Hematopoietic multipotent progenitor cell (in vitro differentiated cells): ENCODE data around the gene RPS15. TPM values are rescaled to one million over a fixed set of nuclear protein-coding genes. Genes with fewer than 3 reads are reported as not detected.
"Not testable (repeated sequence)": the region's sequence is repeated elsewhere in the genome, so short reads cannot be mapped to it uniquely, and the experiment has no call there.

Source experiments
- DNase-seq, 3 donors: peaks; one replicate each; pipeline ENCODE4 v3.0.0-alpha.2; 2011 to 2015; ENCODE audit warnings: low read depth in 2 of 3, low spot score in 2 of 3
- total RNA-seq: library from RNA; depleted of rRNA; stranded (reverse); fragments of >200 nt; gene quantifications from one replicate; pipeline ENCODE4 v1.2.3, GENCODE V29; 2012

The RPS15 gene
- total RNA-seq, 1 donor: 2,062 TPM

GRCh38 chr19:1466018-1466460 lies 27.8 kb downstream of the RPS15 start:
- no peak for DNase-seq

DNA sequence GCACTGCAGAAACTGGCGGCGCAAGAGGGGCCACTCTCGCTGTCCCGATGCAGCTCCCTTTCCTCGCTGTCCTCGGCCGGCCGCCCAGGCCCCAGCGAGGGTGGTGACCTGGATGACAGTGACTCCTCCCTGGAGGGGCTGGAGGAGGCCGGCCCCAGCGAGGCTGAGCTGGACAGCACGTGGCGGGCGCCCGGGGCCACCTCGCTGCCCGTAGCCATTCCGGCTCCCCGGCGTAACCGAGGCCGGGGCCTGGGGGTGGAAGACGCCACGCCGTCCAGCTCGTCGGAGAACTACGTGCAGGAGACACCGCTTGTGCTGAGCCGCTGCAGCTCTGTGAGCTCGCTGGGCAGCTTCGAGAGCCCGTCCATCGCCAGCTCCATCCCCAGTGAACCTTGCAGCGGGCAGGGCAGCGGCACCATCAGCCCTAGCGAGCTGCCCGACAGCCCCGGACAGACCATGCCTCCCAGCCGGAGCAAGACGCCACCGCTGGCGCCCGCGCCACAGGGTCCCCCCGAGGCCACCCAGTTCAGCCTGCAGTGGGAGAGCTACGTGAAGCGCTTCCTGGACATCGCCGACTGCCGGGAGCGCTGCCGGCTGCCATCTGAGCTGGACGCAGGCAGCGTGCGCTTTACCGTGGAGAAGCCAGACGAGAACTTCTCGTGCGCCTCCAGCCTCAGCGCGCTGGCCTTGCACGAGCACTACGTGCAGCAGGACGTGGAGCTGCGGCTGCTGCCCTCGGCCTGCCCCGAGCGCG lies 28.4 kb downstream of the RPS15 start:
- no peak for DNase-seq

DNA sequence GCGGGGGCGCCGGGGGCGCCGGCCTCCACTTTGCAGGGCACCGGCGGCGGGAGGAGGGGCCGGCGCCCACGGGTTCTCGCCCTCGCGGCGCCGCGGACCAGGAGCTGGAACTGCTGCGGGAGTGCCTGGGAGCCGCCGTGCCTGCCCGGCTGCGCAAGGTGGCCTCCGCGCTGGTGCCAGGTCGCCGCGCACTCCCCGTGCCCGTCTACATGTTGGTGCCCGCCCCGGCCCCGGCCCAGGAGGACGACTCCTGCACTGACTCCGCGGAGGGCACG lies 29.0 kb downstream of the RPS15 start:
- no peak for DNase-seq

DNA sequence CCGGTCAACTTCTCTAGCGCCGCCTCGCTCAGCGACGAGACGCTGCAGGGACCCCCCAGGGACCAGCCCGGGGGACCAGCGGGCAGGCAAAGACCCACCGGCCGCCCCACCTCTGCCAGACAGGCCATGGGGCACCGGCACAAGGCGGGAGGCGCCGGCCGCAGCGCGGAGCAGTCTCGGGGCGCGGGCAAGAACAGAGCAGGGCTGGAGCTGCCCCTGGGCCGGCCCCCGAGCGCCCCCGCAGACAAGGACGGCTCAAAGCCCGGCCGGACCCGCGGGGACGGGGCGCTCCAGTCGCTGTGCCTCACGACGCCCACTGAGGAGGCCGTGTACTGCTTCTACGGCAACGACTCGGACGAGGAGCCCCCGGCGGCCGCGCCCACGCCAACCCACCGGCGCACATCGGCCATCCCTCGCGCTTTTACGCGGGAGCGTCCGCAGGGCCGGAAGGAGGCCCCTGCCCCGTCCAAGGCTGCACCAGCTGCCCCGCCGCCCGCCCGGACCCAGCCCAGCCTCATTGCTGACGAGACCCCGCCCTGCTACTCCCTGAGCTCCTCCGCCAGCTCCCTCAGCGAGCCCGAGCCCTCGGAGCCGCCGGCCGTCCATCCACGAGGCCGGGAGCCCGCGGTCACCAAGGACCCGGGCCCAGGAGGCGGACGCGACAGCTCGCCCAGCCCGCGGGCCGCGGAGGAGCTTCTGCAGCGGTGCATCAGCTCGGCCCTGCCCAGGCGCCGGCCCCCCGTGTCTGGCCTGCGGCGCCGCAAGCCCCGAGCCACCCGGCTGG lies 29.5 kb downstream of the RPS15 start:
- no peak for DNase-seq

DNA sequence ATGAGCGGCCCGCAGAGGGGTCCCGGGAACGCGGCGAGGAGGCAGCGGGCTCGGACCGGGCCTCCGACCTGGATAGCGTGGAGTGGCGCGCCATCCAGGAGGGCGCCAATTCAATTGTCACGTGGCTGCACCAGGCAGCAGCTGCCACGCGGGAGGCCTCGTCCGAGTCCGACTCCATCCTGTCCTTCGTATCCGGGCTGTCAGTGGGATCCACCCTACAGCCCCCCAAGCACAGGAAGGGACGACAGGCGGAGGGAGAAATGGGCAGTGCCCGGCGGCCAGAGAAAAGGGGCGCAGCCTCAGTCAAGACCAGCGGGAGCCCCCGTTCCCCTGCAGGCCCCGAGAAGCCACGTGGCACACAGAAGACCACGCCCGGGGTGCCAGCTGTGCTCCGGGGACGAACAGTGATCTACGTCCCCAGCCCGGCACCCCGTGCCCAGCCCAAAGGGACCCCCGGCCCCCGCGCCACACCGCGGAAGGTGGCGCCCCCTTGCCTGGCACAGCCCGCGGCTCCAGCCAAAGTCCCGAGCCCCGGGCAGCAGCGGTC lies 30.2 kb downstream of the RPS15 start:
- DNase-seq: no peak

GRCh38 chr19:1468821-1469254 lies 30.6 kb downstream of the RPS15 start:
- no peak for DNase-seq

DNA sequence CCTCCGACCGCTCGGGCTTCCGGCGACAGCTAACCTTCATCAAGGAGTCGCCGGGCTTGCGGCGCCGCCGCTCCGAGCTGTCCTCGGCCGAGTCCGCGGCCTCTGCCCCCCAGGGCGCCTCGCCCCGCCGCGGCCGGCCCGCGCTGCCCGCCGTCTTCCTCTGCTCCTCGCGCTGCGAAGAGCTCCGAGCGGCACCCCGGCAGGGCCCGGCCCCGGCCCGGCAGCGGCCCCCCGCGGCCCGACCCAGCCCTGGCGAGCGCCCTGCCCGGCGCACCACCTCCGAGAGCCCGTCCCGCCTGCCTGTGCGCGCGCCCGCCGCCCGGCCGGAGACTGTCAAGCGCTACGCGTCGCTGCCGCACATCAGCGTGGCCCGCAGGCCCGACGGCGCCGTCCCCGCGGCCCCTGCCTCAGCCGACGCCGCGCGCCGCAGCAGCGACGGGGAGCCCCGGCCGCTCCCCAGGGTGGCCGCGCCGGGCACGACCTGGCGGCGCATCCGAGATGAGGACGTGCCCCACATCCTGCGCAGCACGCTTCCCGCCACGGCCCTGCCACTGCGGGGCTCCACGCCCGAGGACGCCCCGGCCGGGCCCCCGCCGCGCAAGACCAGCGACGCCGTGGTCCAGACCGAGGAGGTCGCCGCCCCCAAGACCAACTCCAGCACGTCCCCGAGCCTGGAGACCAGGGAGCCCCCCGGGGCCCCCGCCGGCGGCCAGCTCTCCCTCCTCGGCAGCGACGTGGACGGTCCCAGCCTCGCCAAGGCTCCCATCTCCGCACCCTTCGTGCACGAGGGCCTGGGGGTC lies 31.3 kb downstream of the RPS15 start:
- DNase-seq: no peak

DNA sequence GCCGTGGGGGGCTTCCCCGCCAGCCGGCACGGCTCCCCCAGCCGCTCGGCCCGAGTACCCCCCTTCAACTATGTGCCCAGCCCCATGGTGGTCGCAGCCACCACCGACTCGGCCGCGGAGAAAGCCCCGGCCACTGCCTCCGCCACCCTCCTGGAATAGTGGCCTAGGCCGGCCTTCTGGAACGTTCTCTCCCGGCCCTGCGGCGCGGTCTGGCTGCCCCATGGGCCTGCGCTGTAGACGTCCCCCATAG lies 31.8 kb downstream of the RPS15 start:
- DNase-seq: no peak

GRCh38 chr19:1470305-1471009 lies 32.3 kb downstream of the RPS15 start:
- no peak for DNase-seq

GRCh38 chr19:1471010-1471514 lies 32.9 kb downstream of the RPS15 start:
- DNase-seq: no peak

GRCh38 chr19:1471515-1472160 lies 33.4 kb downstream of the RPS15 start:
- DNase-seq: no peak

GRCh38 chr19:1472231-1473084 lies 34.3 kb downstream of the RPS15 start:
- no peak for DNase-seq

DNA sequence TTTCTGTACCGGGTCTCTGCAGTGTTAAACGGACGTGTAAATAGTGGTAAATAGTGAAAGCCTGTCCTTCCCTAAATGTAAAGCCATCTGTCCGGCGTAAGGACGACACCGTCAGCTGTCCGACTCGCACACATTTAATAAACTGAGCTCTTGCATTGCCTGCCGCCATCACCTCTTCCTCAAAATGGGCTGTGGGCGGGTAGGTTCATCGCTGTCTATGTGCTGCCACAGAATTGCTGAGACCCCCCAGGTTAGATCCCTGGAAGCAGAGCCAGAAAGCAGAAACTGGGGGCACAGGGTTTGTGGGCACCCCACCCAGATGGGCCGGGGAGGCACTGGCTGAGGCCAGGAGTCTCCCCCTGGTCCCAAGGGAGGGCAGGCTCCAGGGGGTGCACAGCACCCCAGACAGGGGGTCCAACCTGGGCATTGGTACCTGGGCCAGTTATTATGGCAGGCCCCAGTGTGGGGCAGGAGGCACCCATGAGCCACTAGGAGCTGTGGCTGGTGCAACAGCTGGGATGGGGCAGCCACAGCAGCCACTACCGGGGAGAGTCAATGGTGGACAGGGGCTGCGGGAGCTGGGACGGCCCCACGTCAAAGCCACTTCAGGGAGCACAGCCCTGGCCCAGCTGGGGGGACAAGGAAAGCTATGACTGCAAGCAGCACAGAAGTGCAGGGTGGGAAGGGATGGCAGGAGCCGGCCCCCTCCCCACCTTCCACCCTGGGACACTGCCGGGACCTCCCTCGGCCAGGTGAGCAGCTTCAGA lies 35.1 kb downstream of the RPS15 start:
- DNase-seq: no peak

- no peak for DNase-seq
These were observed 36.0 kb downstream of the RPS15 start for GRCh38 chr19:1474011-1474764.

- no peak for DNase-seq
These were observed 36.7 kb downstream of the RPS15 start for GRCh38 chr19:1474765-1475351.

DNA sequence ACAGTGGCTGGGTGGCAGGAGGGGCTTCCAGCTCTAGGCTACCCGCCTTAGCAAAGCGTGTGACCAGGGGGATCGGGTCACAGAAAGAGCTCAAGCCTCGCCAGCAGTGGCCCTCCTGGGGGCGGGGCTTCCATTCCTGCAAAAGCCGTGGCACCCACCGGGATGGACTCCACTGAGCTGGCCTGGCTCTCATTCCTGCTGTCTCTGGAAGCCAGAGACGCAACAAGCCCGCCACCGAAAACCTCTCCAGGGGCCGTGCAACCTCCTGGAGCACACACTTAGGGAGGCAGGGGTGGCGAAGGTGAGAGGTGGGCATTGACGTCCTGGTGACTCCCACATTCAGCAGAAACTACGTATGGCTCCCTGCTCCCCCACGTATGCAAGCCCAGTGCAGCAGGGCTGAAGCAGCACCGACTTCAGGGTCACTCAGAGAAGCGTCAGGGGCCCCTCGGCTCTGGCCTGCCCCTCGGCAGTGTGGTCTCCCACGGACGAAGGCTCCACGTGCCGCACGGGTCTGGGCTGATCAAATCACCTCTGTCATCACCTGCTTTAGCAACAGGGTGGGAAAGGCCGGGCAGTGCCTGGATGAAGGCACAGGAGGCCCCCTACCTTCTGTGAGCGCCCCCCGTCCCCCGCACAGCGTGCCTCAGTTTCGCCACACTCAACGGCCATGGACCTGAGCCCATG lies 37.7 kb downstream of the RPS15 start:
- DNase-seq: no peak

DNA sequence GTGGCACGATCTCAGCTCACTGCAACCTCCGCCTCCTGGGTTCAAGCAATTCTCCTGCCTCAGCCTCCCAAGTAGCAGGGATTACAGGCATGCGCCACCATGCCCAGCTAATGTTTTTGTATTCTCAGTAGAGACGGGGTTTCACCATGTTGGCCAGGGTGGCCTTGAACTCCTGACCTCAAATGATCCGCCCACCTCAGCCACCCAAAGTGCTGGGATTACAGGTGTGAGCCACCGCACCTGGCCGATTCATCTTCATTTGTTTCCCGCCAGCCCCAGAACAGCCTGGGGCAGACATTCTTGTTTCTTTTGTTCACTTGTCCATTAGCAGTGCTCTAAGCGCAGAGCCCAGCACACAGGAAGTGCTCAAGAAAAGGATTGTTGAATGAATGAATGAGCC lies 38.9 kb downstream of the RPS15 start:
- not testable (repeated sequence) for DNase-seq
